HCT116 (cell line): ENCODE data around the gene DBN1. TPM values are rescaled to one million over a fixed set of nuclear protein-coding genes. Genes with fewer than 3 reads are reported as not detected.

Experiments used
- ATAC-seq: fragments of 200-7000 bp; cut with Tn5 transposase; 2 replicates; pipeline ENCODE4 v1.9.1; 2020; ENCODE audit warnings: mild to moderate bottlenecking, moderate library complexity
- BruUV-seq: library from RNA; stranded (reverse); fragments of 400-500 nt; replicated peaks from 2 replicates; lab custom pipeline; 2021; lab: Mats Ljungman, UMichigan
- CTCF ChIA-PET: fragments of 300-600 bp; sonication (Branson Sonifier 250); formaldehyde crosslinking; loops from one replicate; lab custom pipeline; 2021; ENCODE audit warnings: antibody characterized with exemption; lab: Charles Lee
- POLR2A ChIA-PET: fragments of 300-600, 350-600 bp; sonication (Branson Sonifier 250); formaldehyde crosslinking; loops from one replicate; lab custom pipeline; 2021; ENCODE audit warnings: antibody characterized with exemption; lab: Charles Lee
- RAD21 ChIA-PET, 2 experiments: fragments of 300-600 bp; sonication (Branson Sonifier 250); formaldehyde crosslinking; loops; one replicate each; lab custom pipeline; 2023; ENCODE audit warnings: low total read pairs in 2 of 2; ENCODE audit not compliant: uncharacterized antibody in 2 of 2, unreplicated experiment in 2 of 2, low non-redundant PET in 1 of 2; lab: Charles Lee
- DNase-seq: peaks from one replicate; pipeline ENCODE4 v3.0.0-alpha.2; 2010; ENCODE audit warnings: low read depth, low spot score
- H2AFZ ChIP-seq: fragments of 200-600 bp; shearing (Covaris generic), sonication (generic); 2 replicates; pipeline ENCODE4 v1.6.1; 2017; ENCODE audit warnings: low read depth, mixed run types, mixed read lengths, antibody characterized with exemption, low read length; ENCODE audit not compliant: poor library complexity, severe bottlenecking
- H3K27ac ChIP-seq: 2 replicates; pipeline ENCODE4 v1.5.1; 2012; ENCODE audit warnings: low read depth, low read length
- H3K27me3 ChIP-seq: fragments of 200-600 bp; sonication (generic); 2 replicates; pipeline ENCODE4 v1.6.1; 2016; ENCODE audit warnings: mixed run types, low read length, mixed read lengths; ENCODE audit not compliant: insufficient read depth
- H3K36me3 ChIP-seq, 2 experiments: fragments of 200-500 bp in 1 of 2; fragments of 200-600 bp in 1 of 2; sonication (Bioruptor generic) in 1 of 2; sonication (generic) in 1 of 2; 2 replicates each; pipeline versions ENCODE4 v1.5.1 to v1.6.1; 2014 to 2016; ENCODE audit warnings: low read length in 2 of 2, inconsistent platforms in 1 of 2, mixed read lengths in 1 of 2, mixed run types in 1 of 2; ENCODE audit not compliant: insufficient read depth in 2 of 2, control insufficient read depth in 1 of 2
- H3K4me1 ChIP-seq, 2 experiments: fragments of 200-600 bp in 1 of 2; sonication (generic) in 1 of 2; 2 replicates each; pipeline versions ENCODE4 v1.5.1 to v1.6.1; 2012 to 2017; ENCODE audit warnings: low read length in 2 of 2, inconsistent platforms in 1 of 2, mild to moderate bottlenecking in 1 of 2, mixed read lengths in 1 of 2, mixed run types in 1 of 2, moderate library complexity in 1 of 2; ENCODE audit not compliant: insufficient read depth in 2 of 2, control insufficient read depth in 1 of 2
- H3K4me2 ChIP-seq: fragments of 200-600 bp; sonication (generic); 2 replicates; pipeline ENCODE4 v1.6.1; 2017; ENCODE audit warnings: mixed run types, low read length, mixed read lengths
- H3K4me3 ChIP-seq, 2 experiments: fragments of 200-600 bp in 1 of 2; sonication (generic) in 1 of 2; replicated peaks in 1 of 2; 2 replicates each; pipeline ENCODE4 v1.5.1; 2011 to 2016; ENCODE audit warnings: low read length in 2 of 2, control low read depth in 1 of 2, low read depth in 1 of 2, mild to moderate bottlenecking in 1 of 2, mixed read lengths in 1 of 2, mixed run types in 1 of 2
- H3K79me2 ChIP-seq: fragments of 200-600 bp; sonication (generic); 2 replicates; pipeline ENCODE4 v1.6.1; 2017; ENCODE audit warnings: mild to moderate bottlenecking, mixed run types, low read length, moderate library complexity, mixed read lengths; ENCODE audit not compliant: insufficient read depth
- H3K9ac ChIP-seq: fragments of 200-600 bp; sonication (generic); 2 replicates; pipeline ENCODE4 v1.6.1; 2016; ENCODE audit warnings: low read length, mixed read lengths
- H3K9me2 ChIP-seq: fragments of 200-600 bp; sonication (generic), shearing (Covaris generic); 2 replicates; pipeline ENCODE4 v1.6.1; 2017; ENCODE audit warnings: mixed run types, mild to moderate bottlenecking, moderate library complexity; ENCODE audit not compliant: insufficient read depth
- H3K9me3 ChIP-seq, 2 experiments: fragments of 200-500 bp in 1 of 2; fragments of 200-600 bp in 1 of 2; sonication (Bioruptor generic) in 1 of 2; sonication (generic) in 1 of 2; 2 replicates each; pipeline ENCODE4 v1.6.1; 2014 to 2017; ENCODE audit warnings: low read length in 2 of 2, mixed read lengths in 2 of 2, inconsistent platforms in 1 of 2, low read depth in 1 of 2, mild to moderate bottlenecking in 1 of 2, mixed run types in 1 of 2, moderate library complexity in 1 of 2; ENCODE audit not compliant: control insufficient read depth in 1 of 2, insufficient read depth in 1 of 2
- H4K20me1 ChIP-seq: fragments of 200-600 bp; sonication (generic), shearing (Covaris generic); 2 replicates; pipeline ENCODE4 v1.6.1; 2017; ENCODE audit warnings: mixed run types, mild to moderate bottlenecking, moderate library complexity; ENCODE audit not compliant: insufficient read depth
- CBX3 ChIP-seq: IDR thresholded peaks from 2 replicates; pipeline ENCODE4 v1.6.1; 2012; ENCODE audit warnings: low read depth
- ELF1 ChIP-seq: IDR thresholded peaks from 2 replicates; pipeline ENCODE4 v1.6.1; 2012; ENCODE audit warnings: low read depth, borderline replicate concordance
- EZH2phosphoT487 ChIP-seq: fragments of 200-600 bp; IDR thresholded peaks from 2 replicates; pipeline ENCODE4 v1.6.1; 2018; ENCODE audit warnings: antibody characterized with exemption, borderline replicate concordance
- POLR2AphosphoS5 ChIP-seq: IDR thresholded peaks from 2 replicates; pipeline ENCODE4 v1.6.1; 2011; ENCODE audit warnings: mild to moderate bottlenecking, low read depth, low read length, moderate library complexity
- RAD21 ChIP-seq: IDR thresholded peaks from 2 replicates; pipeline ENCODE4 v1.6.1; 2012; ENCODE audit warnings: low read depth, mild to moderate bottlenecking
- SP1 ChIP-seq: IDR thresholded peaks from 2 replicates; pipeline ENCODE4 v1.6.1; 2012; ENCODE audit warnings: low read depth
- SRF ChIP-seq: IDR thresholded peaks from 2 replicates; pipeline ENCODE4 v1.6.1; 2012; ENCODE audit warnings: low read depth
- TCF7L2 ChIP-seq: IDR thresholded peaks from 2 replicates; pipeline ENCODE4 v1.7.0; 2011; ENCODE audit warnings: borderline replicate concordance, inconsistent platforms; ENCODE audit not compliant: insufficient read depth, insufficient read length; ENCODE audit errors: extremely low read depth
- YY1 ChIP-seq: IDR thresholded peaks from 2 replicates; pipeline ENCODE4 v1.6.1; 2011; ENCODE audit warnings: low read length, low read depth, moderate library complexity, mild to moderate bottlenecking; ENCODE audit not compliant: insufficient replicate concordance; ENCODE audit errors: extremely low read depth
- ZNF274 ChIP-seq: fragments of 200-500 bp; sonication (Bioruptor generic); IDR thresholded peaks from 2 replicates; pipeline ENCODE4 v1.6.1; 2014; ENCODE audit warnings: mild to moderate bottlenecking, low read depth, low read length, inconsistent platforms
- intact Hi-C: fragments of 100-400 bp; cut with micrococcal nuclease; formaldehyde crosslinking; loops from 2 replicates; pipeline ENCODE4 v1.10.0; 2022
- total RNA-seq: library from RNA; stranded (reverse); gene quantifications from one replicate; pipeline ENCODE4 v1.2.1, GENCODE V29; 2021; ENCODE audit not compliant: unreplicated experiment

DBN1 gene
- total RNA-seq, 1 experiment from 2014 or later = 144 TPM

GRCh38 chr5:177465044-177465443 is 8.4 kb downstream of the DBN1 start:
- Histone ChIP-seq H3K27ac (no peak overlapping the region), H3K4me2 (no peak overlapping the region), H3K9ac (no peak overlapping the region), H3K4me1 (peaks cover 0 to 6% of the 10 kb centered on the region in 2 experiments; a peak in 2 of 4 replicates), H3K79me2 (peaks cover 12% of the 10 kb centered on the region; the same call in 1 of the 2 replicates), H3K9me3 (no peaks in the 10 kb centered on the region), H4K20me1 (no peaks in the 10 kb centered on the region), H3K36me3 (peaks cover 27 to 35% of the 10 kb centered on the region in 2 experiments; a peak in 3 of 4 replicates), H3K27me3 (no peaks in the 10 kb centered on the region), H3K9me2 (no peaks in the 10 kb centered on the region), H2AFZ (no peak overlapping the region), H3K4me3 (no peak overlapping the region)
- CTCF ChIA-PET = no interaction called here
- BruUV-seq = no TSS peak
- DNase-seq (no peak), ATAC-seq (no peak)
- POLR2A ChIA-PET = no interaction called here
- intact Hi-C loops = no loop called here
- RAD21 ChIA-PET = interaction anchor here in 1 of 2 experiments (0.6 kb wide), 1 partner anchor 8 kb away, joined by 3 read pairs; no protein-coding TSS in a partner anchor
- TF ChIP-seq SP1 (no peak), RAD21 (no peak), TCF7L2 (no peak), SRF (no peak), CBX3 (no peak), YY1 (no peak), ELF1 (no peak), EZH2phosphoT487 (no peak), ZNF274 (no peak)

- ChIA-PET RAD21 (no interaction called here), POLR2A (no interaction called here), CTCF (no interaction called here)
- Histone ChIP-seq H3K27ac (no peak overlapping the region; the same call in 1 of the 2 replicates), H2AFZ (no peak overlapping the region), H3K9ac (no peak overlapping the region), H3K36me3 (peaks cover 16 to 35% of the 10 kb centered on the region in 2 experiments; a peak in 3 of 4 replicates), H3K27me3 (no peaks in the 10 kb centered on the region), H3K79me2 (no peaks in the 10 kb centered on the region), H4K20me1 (no peaks in the 10 kb centered on the region), H3K4me3 (no peak overlapping the region), H3K9me2 (no peaks in the 10 kb centered on the region), H3K4me1 (peaks cover 2 to 4% of the 10 kb centered on the region in 2 experiments; a peak in 3 of 4 replicates), H3K4me2 (no peak overlapping the region), H3K9me3 (no peaks in the 10 kb centered on the region)
- TF ChIP-seq POLR2AphosphoS5 = no peak
- no TSS peak for BruUV-seq
- DNase-seq (no peak), ATAC-seq (no peak)
- intact Hi-C loops = no loop called here
Observed at GRCh38 chr5:177462021-177462670, 11.3 kb downstream of the DBN1 start.
